T-helper 2 cell treated with Interferon-gamma antibody and Interleukin-4, amounts not matched to agents 5 μg/mL and 100 μg/mL, for 36 hours (primary cell): ENCODE data around the gene EWSR1.
"Not testable (repeated sequence)": the region's sequence is repeated elsewhere in the genome, so short reads cannot be mapped to it uniquely, and the experiment has no call there.

Experiments used
- DNase-seq: peaks from one replicate; pipeline ENCODE4 v3.0.0; 2021; ENCODE audit warnings: low spot score
- H3K27ac Mint-ChIP-seq: one replicate; pipeline ENCODE4 v1.8.0; 2021; ENCODE audit warnings: mild to moderate bottlenecking, mixed read lengths
- H3K27me3 Mint-ChIP-seq: one replicate; pipeline ENCODE4 v1.8.0; 2021; ENCODE audit warnings: low read depth, mixed read lengths
- H3K36me3 Mint-ChIP-seq: one replicate; pipeline ENCODE4 v1.8.0; 2021; ENCODE audit warnings: low read depth, mixed read lengths
- H3K4me1 Mint-ChIP-seq: one replicate; pipeline ENCODE4 v1.8.0; 2021; ENCODE audit warnings: low read depth, mixed read lengths
- H3K4me3 Mint-ChIP-seq: one replicate; pipeline ENCODE4 v1.8.0; 2022; ENCODE audit warnings: mild to moderate bottlenecking, moderate library complexity, mixed read lengths
- H3K9me3 Mint-ChIP-seq: one replicate; pipeline ENCODE4 v1.8.0; 2021; ENCODE audit warnings: mixed read lengths

Gene EWSR1

DNA sequence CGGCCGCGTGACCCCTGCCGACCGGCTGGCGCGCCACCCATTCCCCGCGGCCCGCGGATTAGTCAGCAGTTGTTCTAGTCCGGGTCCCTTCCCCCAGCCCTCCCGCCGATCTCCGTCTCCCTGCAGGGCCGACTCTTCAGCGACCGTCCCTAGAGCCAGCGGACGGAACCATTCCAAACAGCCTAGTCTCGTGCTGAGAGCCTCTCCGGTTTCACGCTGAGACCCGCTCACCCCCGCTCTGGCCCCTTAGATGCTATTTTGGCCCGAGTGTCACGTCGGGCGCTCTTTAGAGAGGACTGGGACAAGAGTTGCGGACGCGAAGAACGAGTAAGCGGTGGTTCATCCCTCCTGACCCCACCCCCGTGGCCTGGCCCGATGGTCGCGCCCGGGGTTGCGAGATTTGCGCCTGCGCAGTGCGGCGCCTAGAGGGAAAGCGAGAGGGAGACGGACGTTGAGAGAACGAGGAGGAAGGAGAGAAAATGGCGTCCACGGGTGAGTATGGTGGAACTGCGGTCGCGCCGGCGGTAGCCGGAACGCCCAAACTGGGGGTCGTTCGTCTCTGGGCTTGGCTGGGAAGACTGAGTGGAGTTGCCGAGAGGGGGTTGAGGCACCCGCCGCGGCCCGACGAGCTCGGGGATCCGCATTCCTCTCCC is at the start of gene EWSR1, which contains the start of gene RHBDD3:
EWSR1 (plus strand) TSS at position 411 of the 653 bp plus-strand sequence; CDS start at position 480, 69 bp downstream.
RHBDD3 (minus strand) TSS at position 124 of the 653 bp plus-strand sequence. CDS start 2,355 bp downstream, outside the sequence.
- H3K27ac Mint-ChIP-seq = peak within 1 kb of the TSS; percentile 98
- peaks cover 51% of the 10 kb centered on the region for H3K36me3 Mint-ChIP-seq
- H3K9me3 Mint-ChIP-seq = no peaks in the 10 kb centered on the region
- peak within 1 kb of the TSS; percentile 93 for H3K4me3 Mint-ChIP-seq
- DNase-seq = peak; percentile 96
- peaks cover 43% of the 10 kb centered on the region for H3K4me1 Mint-ChIP-seq
- peaks cover 3% of the 10 kb centered on the region for H3K27me3 Mint-ChIP-seq

GRCh38 chr22:29218758-29219408 is 49.2 kb upstream of the EWSR1 start:
- Mint-ChIP-seq H3K27ac (no peak overlapping the region), H3K9me3 (no peaks in the 10 kb centered on the region), H3K4me3 (no peak overlapping the region), H3K27me3 (no peaks in the 10 kb centered on the region), H3K36me3 (no peaks in the 10 kb centered on the region), H3K4me1 (no peaks in the 10 kb centered on the region)
- no peak for DNase-seq

DNA sequence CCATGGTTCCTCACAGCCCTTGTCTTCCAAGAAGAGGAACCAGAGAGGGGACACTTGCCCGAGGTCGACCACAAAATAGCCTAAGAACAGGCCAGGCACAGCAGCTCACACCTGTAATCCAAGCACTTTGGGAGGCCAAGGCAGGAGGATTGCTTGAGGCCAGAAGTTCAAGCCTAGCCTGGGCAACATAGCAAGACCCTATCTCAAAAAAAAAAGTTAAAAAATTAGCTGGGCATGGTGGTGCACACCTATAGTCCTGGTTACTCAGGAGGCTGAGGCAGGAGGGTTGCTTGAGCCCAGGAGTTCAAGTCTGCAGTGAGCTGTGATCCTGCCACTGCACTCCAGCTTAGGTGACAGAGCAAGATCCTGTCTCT is 48.7 kb upstream of the EWSR1 start:
- not testable (repeated sequence) for DNase-seq, H3K4me1 Mint-ChIP-seq, H3K27me3 Mint-ChIP-seq, H3K27ac Mint-ChIP-seq, H3K36me3 Mint-ChIP-seq, H3K9me3 Mint-ChIP-seq, H3K4me3 Mint-ChIP-seq

- no peaks in the 10 kb centered on the region for H3K4me1 Mint-ChIP-seq
- H3K36me3 Mint-ChIP-seq = no peaks in the 10 kb centered on the region
- DNase-seq = no peak
- no peak overlapping the region for H3K4me3 Mint-ChIP-seq
- no peaks in the 10 kb centered on the region for H3K9me3 Mint-ChIP-seq
- H3K27ac Mint-ChIP-seq = no peak overlapping the region
- H3K27me3 Mint-ChIP-seq = no peaks in the 10 kb centered on the region
Observed at GRCh38 chr22:29219881-29220670, 48.0 kb upstream of the EWSR1 start.

- Mint-ChIP-seq H3K36me3 (no peaks in the 10 kb centered on the region), H3K9me3 (no peaks in the 10 kb centered on the region), H3K27ac (no peak overlapping the region), H3K27me3 (no peaks in the 10 kb centered on the region), H3K4me3 (no peak overlapping the region), H3K4me1 (no peaks in the 10 kb centered on the region)
- no peak for DNase-seq
Observed at GRCh38 chr22:29224121-29224858, 43.8 kb upstream of the EWSR1 start.

DNA sequence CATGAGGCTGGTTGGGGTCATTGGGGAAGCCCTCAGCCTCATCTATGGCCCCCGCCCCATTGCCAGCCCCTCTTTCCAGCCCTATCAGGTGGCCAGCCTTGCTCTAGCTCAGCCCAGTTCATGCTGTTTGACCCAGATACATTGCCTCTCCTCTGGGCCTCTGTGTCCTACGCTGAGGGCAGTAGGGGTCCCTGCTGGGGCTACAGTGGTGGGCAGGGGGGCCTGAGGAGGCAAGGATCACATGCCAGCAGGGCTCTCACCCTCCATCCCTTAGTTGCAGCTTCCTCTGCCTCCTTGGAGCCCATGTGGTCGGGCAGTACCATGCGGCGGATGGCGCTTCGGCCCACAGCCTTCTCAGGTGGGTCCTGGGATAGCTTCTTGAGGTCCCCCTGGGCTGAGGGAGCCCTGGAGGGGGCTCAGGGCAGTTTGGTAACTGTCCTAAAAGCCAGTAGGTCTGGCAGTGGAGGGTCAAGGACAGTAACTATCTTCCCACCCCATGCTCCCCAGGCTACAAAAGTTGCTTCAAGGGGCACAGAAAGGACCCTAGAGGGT is 43.1 kb upstream of the EWSR1 start:
- DNase-seq = no peak
- Mint-ChIP-seq H3K27me3 (no peaks in the 10 kb centered on the region), H3K4me1 (no peaks in the 10 kb centered on the region), H3K36me3 (no peaks in the 10 kb centered on the region), H3K27ac (no peak overlapping the region), H3K4me3 (no peak overlapping the region), H3K9me3 (no peaks in the 10 kb centered on the region)

GRCh38 chr22:29225422-29226090 is 42.5 kb upstream of the EWSR1 start:
- H3K4me1 Mint-ChIP-seq = no peaks in the 10 kb centered on the region
- DNase-seq = no peak
- H3K36me3 Mint-ChIP-seq = no peaks in the 10 kb centered on the region
- H3K4me3 Mint-ChIP-seq = no peak overlapping the region
- H3K9me3 Mint-ChIP-seq = no peaks in the 10 kb centered on the region
- H3K27ac Mint-ChIP-seq = no peak overlapping the region
- no peaks in the 10 kb centered on the region for H3K27me3 Mint-ChIP-seq

GRCh38 chr22:29226351-29226981 is 41.6 kb upstream of the EWSR1 start:
- no peaks in the 10 kb centered on the region for H3K4me1 Mint-ChIP-seq
- H3K27ac Mint-ChIP-seq = no peak overlapping the region
- no peaks in the 10 kb centered on the region for H3K36me3 Mint-ChIP-seq
- no peaks in the 10 kb centered on the region for H3K27me3 Mint-ChIP-seq
- H3K9me3 Mint-ChIP-seq = no peaks in the 10 kb centered on the region
- no peak overlapping the region for H3K4me3 Mint-ChIP-seq
- no peak for DNase-seq

GRCh38 chr22:29230972-29231875 is 36.8 kb upstream of the EWSR1 start:
- no peaks in the 10 kb centered on the region for H3K4me1 Mint-ChIP-seq
- H3K27ac Mint-ChIP-seq = no peak overlapping the region
- peaks cover 4% of the 10 kb centered on the region for H3K9me3 Mint-ChIP-seq
- no peak for DNase-seq
- H3K36me3 Mint-ChIP-seq = no peaks in the 10 kb centered on the region
- H3K4me3 Mint-ChIP-seq = no peak overlapping the region
- no peaks in the 10 kb centered on the region for H3K27me3 Mint-ChIP-seq

GRCh38 chr22:29231971-29232959 is 35.8 kb upstream of the EWSR1 start:
- no peaks in the 10 kb centered on the region for H3K36me3 Mint-ChIP-seq
- no peak overlapping the region for H3K27ac Mint-ChIP-seq
- H3K9me3 Mint-ChIP-seq = peaks cover 4% of the 10 kb centered on the region
- no peak overlapping the region for H3K4me3 Mint-ChIP-seq
- H3K4me1 Mint-ChIP-seq = no peaks in the 10 kb centered on the region
- no peak for DNase-seq
- no peaks in the 10 kb centered on the region for H3K27me3 Mint-ChIP-seq

DNA sequence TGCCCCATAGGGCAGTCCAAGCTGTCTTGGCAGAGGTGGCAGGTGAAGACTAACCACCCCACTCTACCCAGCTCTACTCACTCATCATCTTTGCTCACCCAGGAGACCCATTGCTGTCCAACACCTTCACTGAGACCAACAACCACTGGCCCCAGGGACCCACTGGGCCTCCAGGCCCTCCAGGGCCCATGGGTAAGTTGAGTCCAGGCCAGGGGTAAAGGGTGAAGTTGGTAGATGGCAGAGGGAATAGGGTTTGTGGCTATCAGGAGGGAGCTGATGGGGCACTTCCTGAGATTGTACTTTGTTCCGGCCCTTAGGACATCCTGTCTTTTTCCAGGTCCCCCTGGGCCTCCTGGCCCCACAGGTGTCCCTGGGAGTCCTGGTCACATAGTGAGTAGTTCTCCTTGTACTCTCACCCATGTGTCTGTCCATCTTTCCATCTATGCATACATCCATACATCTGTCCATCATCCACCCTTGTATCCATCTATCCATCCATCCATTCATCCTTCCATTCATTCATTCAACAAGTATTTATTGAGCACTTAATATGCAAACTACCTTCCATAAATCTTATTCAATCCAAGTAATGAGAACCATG is 34.7 kb upstream of the EWSR1 start:
- no peaks in the 10 kb centered on the region for H3K27me3 Mint-ChIP-seq
- H3K9me3 Mint-ChIP-seq = peaks cover 4% of the 10 kb centered on the region
- no peaks in the 10 kb centered on the region for H3K4me1 Mint-ChIP-seq
- no peak overlapping the region for H3K27ac Mint-ChIP-seq
- H3K36me3 Mint-ChIP-seq = no peaks in the 10 kb centered on the region
- DNase-seq = no peak
- H3K4me3 Mint-ChIP-seq = no peak overlapping the region
